Activated CD4-positive, alpha-beta T cell treated with anti-CD3 and anti-CD28 coated beads, Interleukin-2, amount 10 ng/mL, durations not matched to agents 24 days and 14 days (primary cell): ENCODE data around the gene ALDOB. TPM values are rescaled to one million over a fixed set of nuclear protein-coding genes. Genes with fewer than 3 reads are reported as not detected.

Source experiments
- DNase-seq: peaks from one replicate; pipeline ENCODE4 v3.0.0; 2022
- H3K27ac Mint-ChIP-seq: one replicate; pipeline ENCODE4 v1.8.0; 2022; ENCODE audit warnings: mild to moderate bottlenecking, mixed read lengths
- H3K27me3 Mint-ChIP-seq: one replicate; pipeline ENCODE4 v1.8.0; 2022; ENCODE audit warnings: mixed read lengths
- H3K36me3 Mint-ChIP-seq: one replicate; pipeline ENCODE4 v1.8.0; 2022; ENCODE audit warnings: low read depth, mild to moderate bottlenecking, mixed read lengths
- H3K4me1 Mint-ChIP-seq: one replicate; pipeline ENCODE4 v1.8.0; 2021; ENCODE audit warnings: mixed read lengths
- H3K4me3 Mint-ChIP-seq: one replicate; pipeline ENCODE4 v1.8.0; 2022; ENCODE audit warnings: mild to moderate bottlenecking, moderate library complexity, mixed read lengths
- H3K9me3 Mint-ChIP-seq: one replicate; pipeline ENCODE4 v1.8.0; 2021; ENCODE audit warnings: mixed read lengths
- intact Hi-C: fragments of 100-400 bp; cut with micrococcal nuclease; formaldehyde crosslinking; loops from one replicate; pipeline ENCODE4 v1.15.1; 2023
- total RNA-seq: library from RNA; stranded (reverse); gene quantifications from 2 replicates; pipeline ENCODE4 v1.2.3, GENCODE V29; 2022

The ALDOB gene
- total RNA-seq = not detected in 2 replicates

GRCh38 chr9:101435601-101436079 is at the start of gene ALDOB:
TSS of gene ALDOB (minus strand) at chr9:101435774. CDS start at chr9:101430887, 4,887 bp downstream.
- intact Hi-C loops = no loop called here
- Mint-ChIP-seq H3K4me3 (no peak within 1 kb of the TSS), H3K9me3 (no peaks in the 10 kb centered on the region), H3K4me1 (no peaks in the 10 kb centered on the region), H3K36me3 (no peaks in the 10 kb centered on the region), H3K27me3 (peaks cover 12% of the 10 kb centered on the region), H3K27ac (no peak within 1 kb of the TSS)
- no peak for DNase-seq

- Mint-ChIP-seq H3K9me3 (no peaks in the 10 kb centered on the region), H3K27me3 (peaks cover 65% of the 10 kb centered on the region), H3K4me3 (no peak overlapping the region), H3K36me3 (no peaks in the 10 kb centered on the region), H3K27ac (no peak overlapping the region), H3K4me1 (no peaks in the 10 kb centered on the region)
- intact Hi-C loops = no loop called here
- no peak for DNase-seq
These were observed 48.5 kb upstream of the ALDOB start for GRCh38 chr9:101484046-101484445.

- intact Hi-C loops = no loop called here
- Mint-ChIP-seq H3K4me3 (no peak overlapping the region), H3K27me3 (peaks cover 45% of the 10 kb centered on the region)
These were observed 45.7 kb upstream of the ALDOB start for GRCh38 chr9:101481261-101481660.

GRCh38 chr9:101480386-101480785 is 44.8 kb upstream of the ALDOB start:
- Mint-ChIP-seq H3K27me3 (peaks cover 36% of the 10 kb centered on the region), H3K36me3 (no peaks in the 10 kb centered on the region), H3K27ac (no peak overlapping the region), H3K4me1 (no peaks in the 10 kb centered on the region), H3K4me3 (no peak overlapping the region), H3K9me3 (no peaks in the 10 kb centered on the region)
- intact Hi-C loops = no loop called here
- no peak for DNase-seq

More at GRCh38 chr9:101481261-101481660, 45.7 kb upstream of the ALDOB start:
- H3K27ac Mint-ChIP-seq = no peak overlapping the region
- no peaks in the 10 kb centered on the region for H3K36me3 Mint-ChIP-seq
- no peaks in the 10 kb centered on the region for H3K4me1 Mint-ChIP-seq
- no peaks in the 10 kb centered on the region for H3K9me3 Mint-ChIP-seq
- no peak for DNase-seq

- H3K9me3 Mint-ChIP-seq = no peaks in the 10 kb centered on the region
These were observed 43.9 kb upstream of the ALDOB start for GRCh38 chr9:101479338-101480030.

GRCh38 chr9:101478906-101479305 is 43.3 kb upstream of the ALDOB start:
- Mint-ChIP-seq H3K4me1 (no peaks in the 10 kb centered on the region), H3K36me3 (no peaks in the 10 kb centered on the region), H3K4me3 (no peak overlapping the region), H3K27ac (no peak overlapping the region), H3K9me3 (no peaks in the 10 kb centered on the region), H3K27me3 (peaks cover 24% of the 10 kb centered on the region)
- intact Hi-C loops = no loop called here
- DNase-seq = no peak

More at GRCh38 chr9:101479338-101480030, 43.9 kb upstream of the ALDOB start:
- H3K27me3 Mint-ChIP-seq = peaks cover 30% of the 10 kb centered on the region
- H3K36me3 Mint-ChIP-seq = no peaks in the 10 kb centered on the region
- no peak overlapping the region for H3K4me3 Mint-ChIP-seq
- intact Hi-C loops = no loop called here
- no peaks in the 10 kb centered on the region for H3K4me1 Mint-ChIP-seq
- no peak for DNase-seq
- H3K27ac Mint-ChIP-seq = no peak overlapping the region

- H3K27me3 Mint-ChIP-seq = peaks cover 26% of the 10 kb centered on the region
- H3K36me3 Mint-ChIP-seq = no peaks in the 10 kb centered on the region
- no peaks in the 10 kb centered on the region for H3K4me1 Mint-ChIP-seq
- H3K4me3 Mint-ChIP-seq = no peak overlapping the region
- no peak overlapping the region for H3K27ac Mint-ChIP-seq
- no peak for DNase-seq
- intact Hi-C loops = no loop called here
- no peaks in the 10 kb centered on the region for H3K9me3 Mint-ChIP-seq
These were observed 42.9 kb upstream of the ALDOB start for GRCh38 chr9:101478444-101478843.

- H3K4me1 Mint-ChIP-seq = no peaks in the 10 kb centered on the region
- intact Hi-C loops = no loop called here
- peaks cover 23% of the 10 kb centered on the region for H3K27me3 Mint-ChIP-seq
- H3K36me3 Mint-ChIP-seq = no peaks in the 10 kb centered on the region
- no peak overlapping the region for H3K27ac Mint-ChIP-seq
- no peaks in the 10 kb centered on the region for H3K9me3 Mint-ChIP-seq
- no peak overlapping the region for H3K4me3 Mint-ChIP-seq
- no peak for DNase-seq
These were observed 42.2 kb upstream of the ALDOB start for GRCh38 chr9:101477736-101478135.

GRCh38 chr9:101477214-101477613 is 41.6 kb upstream of the ALDOB start:
- no peak overlapping the region for H3K4me3 Mint-ChIP-seq
- H3K9me3 Mint-ChIP-seq = no peaks in the 10 kb centered on the region
- H3K36me3 Mint-ChIP-seq = no peaks in the 10 kb centered on the region
- no peaks in the 10 kb centered on the region for H3K4me1 Mint-ChIP-seq
- H3K27ac Mint-ChIP-seq = no peak overlapping the region
- intact Hi-C loops = no loop called here
- peaks cover 22% of the 10 kb centered on the region for H3K27me3 Mint-ChIP-seq
- no peak for DNase-seq

- Mint-ChIP-seq H3K4me3 (no peak overlapping the region), H3K36me3 (no peaks in the 10 kb centered on the region)
- no peak for DNase-seq
These were observed 41.1 kb upstream of the ALDOB start for GRCh38 chr9:101476576-101477208.

GRCh38 chr9:101472891-101473290 is 37.3 kb upstream of the ALDOB start:
- DNase-seq = no peak
- intact Hi-C loops = no loop called here
- no peaks in the 10 kb centered on the region for H3K4me1 Mint-ChIP-seq
- no peaks in the 10 kb centered on the region for H3K36me3 Mint-ChIP-seq
- peaks cover 25% of the 10 kb centered on the region for H3K27me3 Mint-ChIP-seq
- no peak overlapping the region for H3K27ac Mint-ChIP-seq
- no peaks in the 10 kb centered on the region for H3K9me3 Mint-ChIP-seq
- H3K4me3 Mint-ChIP-seq = no peak overlapping the region

More at GRCh38 chr9:101476576-101477208, 41.1 kb upstream of the ALDOB start:
- Mint-ChIP-seq H3K9me3 (no peaks in the 10 kb centered on the region), H3K27ac (peak overlapping the region; percentile 21), H3K27me3 (peaks cover 22% of the 10 kb centered on the region), H3K4me1 (no peaks in the 10 kb centered on the region)
- intact Hi-C loops = no loop called here

GRCh38 chr9:101470929-101471328 is 35.4 kb upstream of the ALDOB start:
- no peak overlapping the region for H3K27ac Mint-ChIP-seq
- peaks cover 29% of the 10 kb centered on the region for H3K27me3 Mint-ChIP-seq
- no peaks in the 10 kb centered on the region for H3K4me1 Mint-ChIP-seq
- H3K9me3 Mint-ChIP-seq = no peaks in the 10 kb centered on the region
- H3K4me3 Mint-ChIP-seq = no peak overlapping the region
- DNase-seq = no peak
- H3K36me3 Mint-ChIP-seq = no peaks in the 10 kb centered on the region
- intact Hi-C loops = no loop called here

GRCh38 chr9:101470021-101470420 is 34.4 kb upstream of the ALDOB start:
- Mint-ChIP-seq H3K9me3 (no peaks in the 10 kb centered on the region), H3K36me3 (no peaks in the 10 kb centered on the region), H3K27ac (no peak overlapping the region), H3K4me3 (no peak overlapping the region), H3K27me3 (peaks cover 34% of the 10 kb centered on the region), H3K4me1 (no peaks in the 10 kb centered on the region)
- intact Hi-C loops = no loop called here
- DNase-seq = no peak

GRCh38 chr9:101469026-101469425 is 33.5 kb upstream of the ALDOB start:
- no peaks in the 10 kb centered on the region for H3K36me3 Mint-ChIP-seq
- H3K27ac Mint-ChIP-seq = no peak overlapping the region
- no peaks in the 10 kb centered on the region for H3K9me3 Mint-ChIP-seq
- H3K4me3 Mint-ChIP-seq = no peak overlapping the region
- no peaks in the 10 kb centered on the region for H3K4me1 Mint-ChIP-seq
- H3K27me3 Mint-ChIP-seq = peaks cover 39% of the 10 kb centered on the region
- intact Hi-C loops = no loop called here
- DNase-seq = no peak
